SHP77 (cell line): ENCODE data around the gene NES.
"Not testable (repeated sequence)": the region's sequence is repeated elsewhere in the genome, so short reads cannot be mapped to it uniquely, and the experiment has no call there.

ENCODE experiments used
- DNase-seq, 2 experiments: peaks; one replicate each; lab custom pipeline; 2025; lab: John Stamatoyannopoulos, UW

The NES gene

GRCh38 chr1:156646738-156647211 is 30.4 kb downstream of the NES start:
- DNase-seq: no peak

GRCh38 chr1:156645666-156646065 is 31.5 kb downstream of the NES start:
- DNase-seq: no peak

GRCh38 chr1:156645056-156645455 is 32.2 kb downstream of the NES start:
- no peak for DNase-seq

- DNase-seq: no peak
Measured at GRCh38 chr1:156644640-156645039, 32.6 kb downstream of the NES start.

GRCh38 chr1:156644146-156644545 is 33.1 kb downstream of the NES start:
- DNase-seq: no peak

GRCh38 chr1:156643778-156644092 is 33.5 kb downstream of the NES start:
- DNase-seq: no peak

GRCh38 chr1:156643049-156643777 is 34.0 kb downstream of the NES start:
- DNase-seq: no peak

- no peak for DNase-seq
Measured at GRCh38 chr1:156642265-156643048, 34.8 kb downstream of the NES start.

GRCh38 chr1:156641761-156642264 is 35.4 kb downstream of the NES start, which contains the start of gene BCAN:
Gene BCAN, plus strand, starts transcription at chr1:156642117. Its CDS starts 3,938 bp downstream, at chr1:156646055.
- no peak for DNase-seq

GRCh38 chr1:156640842-156641706 is 36.1 kb downstream of the NES start:
- no peak for DNase-seq

GRCh38 chr1:156639601-156640101 is 37.6 kb downstream of the NES start:
- no peak for DNase-seq

GRCh38 chr1:156638189-156638985 is 38.8 kb downstream of the NES start:
- DNase-seq: no peak

GRCh38 chr1:156632355-156632754 is 44.9 kb downstream of the NES start:
- no peak for DNase-seq

- DNase-seq: not testable (repeated sequence)
Measured at GRCh38 chr1:156631152-156631551, 46.1 kb downstream of the NES start.

GRCh38 chr1:156629823-156630449 is 47.3 kb downstream of the NES start:
- no peak for DNase-seq

GRCh38 chr1:156627313-156627880 is 49.8 kb downstream of the NES start:
- DNase-seq: peak; percentile 66 to 82

- no peak for DNase-seq
Measured at GRCh38 chr1:156626079-156626438, 51.1 kb downstream of the NES start.

GRCh38 chr1:156625436-156626078 is 51.6 kb downstream of the NES start:
- peak; percentile 48 to 61 for DNase-seq

- no peak for DNase-seq
Measured at GRCh38 chr1:156624814-156625435, 52.3 kb downstream of the NES start.
